GM18870 (cell line): Measurements from ENCODE around the gene MSI2.

Experiments
- ATAC-seq: cut with Tn5 transposase; IDR thresholded peaks from one replicate; pipeline ENCODE4 v1.9.1; 2021; ENCODE audit warnings: moderate library complexity; ENCODE audit not compliant: unreplicated experiment

The MSI2 gene

GRCh38 chr17:57685499-57686132, 429.3 kb downstream of the MSI2 start:
- ATAC-seq, result no peak

- no peak for ATAC-seq
These were observed 431.3 kb downstream of the MSI2 start for GRCh38 chr17:57687642-57688041.

- ATAC-seq, result no peak
These were observed 432.9 kb downstream of the MSI2 start for GRCh38 chr17:57689254-57689653.

- no peak for ATAC-seq
These were observed 435.6 kb downstream of the MSI2 start for GRCh38 chr17:57691939-57692338.

GRCh38 chr17:57692770-57693169, 436.4 kb downstream of the MSI2 start:
- no peak for ATAC-seq

- no peak for ATAC-seq
These were observed 437.7 kb downstream of the MSI2 start for GRCh38 chr17:57694051-57694450.

GRCh38 chr17:57696050-57696449, 439.7 kb downstream of the MSI2 start:
- ATAC-seq, result no peak

GRCh38 chr17:57697197-57697596, 440.9 kb downstream of the MSI2 start:
- no peak for ATAC-seq

GRCh38 chr17:57697891-57698711, 441.8 kb downstream of the MSI2 start:
- no peak for ATAC-seq

GRCh38 chr17:57699751-57700219, 443.5 kb downstream of the MSI2 start:
- no peak for ATAC-seq

- no peak for ATAC-seq
These were observed 444.8 kb downstream of the MSI2 start for GRCh38 chr17:57701124-57701523.

- no peak for ATAC-seq
These were observed 446.9 kb downstream of the MSI2 start for GRCh38 chr17:57703273-57703672.

- ATAC-seq, result no peak
These were observed 448.1 kb downstream of the MSI2 start for GRCh38 chr17:57704448-57704847.

- ATAC-seq, result no peak
These were observed 449.8 kb downstream of the MSI2 start for GRCh38 chr17:57705921-57706695.

- ATAC-seq, result no peak
These were observed 450.4 kb downstream of the MSI2 start for GRCh38 chr17:57706761-57707160.

GRCh38 chr17:57707892-57708291, 451.6 kb downstream of the MSI2 start:
- ATAC-seq, result no peak

GRCh38 chr17:57708410-57708809, 452.1 kb downstream of the MSI2 start:
- ATAC-seq, result no peak

- no peak for ATAC-seq
These were observed 456.8 kb downstream of the MSI2 start for GRCh38 chr17:57713140-57713539.

GRCh38 chr17:57714665-57715180, 458.4 kb downstream of the MSI2 start:
- no peak for ATAC-seq

GRCh38 chr17:57715981-57716380, 459.7 kb downstream of the MSI2 start:
- no peak for ATAC-seq

GRCh38 chr17:57718878-57719277, 462.6 kb downstream of the MSI2 start:
- no peak for ATAC-seq
